Activated gamma-delta T cell (primary cell): ENCODE results near the gene DGKD.
A peak's percentile ranks its signal among the peaks of the same experiment; 100 is the strongest.

Experiments
- DNase-seq: peaks from one replicate; lab custom pipeline; 2025; lab: John Stamatoyannopoulos, UW

DGKD gene

GRCh38 chr2:233413046-233413445 is 58.8 kb downstream of the DGKD start:
- no peak for DNase-seq

GRCh38 chr2:233413559-233414272 is 59.4 kb downstream of the DGKD start:
- no peak for DNase-seq

- no peak for DNase-seq
Observed at GRCh38 chr2:233414273-233414654, 60.0 kb downstream of the DGKD start.

GRCh38 chr2:233414777-233415570 is 60.7 kb downstream of the DGKD start:
- no peak for DNase-seq

GRCh38 chr2:233416199-233416598 is 61.9 kb downstream of the DGKD start:
- DNase-seq = no peak

GRCh38 chr2:233416706-233417105 is 62.4 kb downstream of the DGKD start:
- no peak for DNase-seq

GRCh38 chr2:233417282-233417681 is 63.0 kb downstream of the DGKD start:
- DNase-seq = no peak

GRCh38 chr2:233418052-233418760 is 63.9 kb downstream of the DGKD start:
- no peak for DNase-seq

- DNase-seq = no peak
Observed at GRCh38 chr2:233418761-233419546, 64.7 kb downstream of the DGKD start.

- no peak for DNase-seq
Observed at GRCh38 chr2:233419602-233420391, 65.5 kb downstream of the DGKD start.

- no peak for DNase-seq
Observed at GRCh38 chr2:233421091-233421816, 67.0 kb downstream of the DGKD start.

- DNase-seq = peak; percentile 33
Observed at GRCh38 chr2:233422050-233422639, 67.9 kb downstream of the DGKD start.

- DNase-seq = no peak
Observed at GRCh38 chr2:233422649-233423551, 68.6 kb downstream of the DGKD start.

- no peak for DNase-seq
Observed at GRCh38 chr2:233423552-233423860, 69.2 kb downstream of the DGKD start.

- DNase-seq = no peak
Observed at GRCh38 chr2:233424154-233424951, 70.1 kb downstream of the DGKD start.

- no peak for DNase-seq
Observed at GRCh38 chr2:233426619-233427342, 72.5 kb downstream of the DGKD start.

- DNase-seq = no peak
Observed at GRCh38 chr2:233428008-233428407, 73.7 kb downstream of the DGKD start.

- DNase-seq = no peak
Observed at GRCh38 chr2:233428438-233428837, 74.1 kb downstream of the DGKD start.
